GM03348 (cell line): ENCODE results near the gene COG7.
"Not testable (repeated sequence)": the region's sequence is repeated elsewhere in the genome, so short reads cannot be mapped to it uniquely, and the experiment has no call there.

Source experiments
- DNase-seq: peaks from one replicate; pipeline ENCODE4 v3.0.0; 2012; ENCODE audit warnings: low spot score

COG7 gene

DNA sequence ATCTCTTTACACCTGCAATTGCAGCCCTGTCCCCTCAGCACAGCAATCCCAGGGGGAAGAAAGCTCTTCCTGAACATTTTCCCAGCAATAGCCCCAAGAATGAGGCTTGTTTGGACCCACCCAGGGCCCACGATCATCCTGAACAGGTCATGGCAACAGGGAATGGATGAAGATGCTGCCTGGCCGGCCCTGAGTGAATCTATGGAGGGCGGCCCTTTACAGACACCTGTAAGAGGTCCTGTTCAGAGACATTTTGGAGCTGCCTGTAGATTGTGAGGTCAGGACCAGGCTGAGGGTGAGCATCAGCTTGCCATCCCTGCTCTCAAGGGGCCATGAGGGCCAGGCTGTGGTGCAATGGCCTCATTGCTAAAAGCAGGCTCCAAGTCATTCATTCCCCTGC, 69.1 kb downstream of the COG7 start:
- no peak for DNase-seq

GRCh38 chr16:23382279-23382678, 70.7 kb downstream of the COG7 start:
- no peak for DNase-seq

DNA sequence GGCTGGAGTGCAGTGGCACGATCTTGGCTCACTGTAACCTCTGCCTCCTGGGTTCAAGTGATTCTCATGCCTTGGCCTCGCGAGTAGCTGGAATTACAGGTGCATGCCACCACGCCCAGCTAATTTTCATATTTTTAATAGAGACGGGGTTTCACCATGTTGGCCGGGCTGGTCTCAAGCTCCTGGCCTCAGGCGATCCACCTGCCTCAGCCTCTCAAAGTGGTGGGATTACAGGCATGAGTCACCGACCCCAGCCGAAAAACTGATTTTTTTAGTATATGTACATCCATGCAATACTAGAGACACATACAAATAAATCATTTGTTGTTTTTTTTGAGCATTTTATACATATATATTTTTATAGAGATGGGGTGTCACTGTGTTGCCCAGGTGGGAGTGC, 71.3 kb downstream of the COG7 start:
- not testable (repeated sequence) for DNase-seq

DNA sequence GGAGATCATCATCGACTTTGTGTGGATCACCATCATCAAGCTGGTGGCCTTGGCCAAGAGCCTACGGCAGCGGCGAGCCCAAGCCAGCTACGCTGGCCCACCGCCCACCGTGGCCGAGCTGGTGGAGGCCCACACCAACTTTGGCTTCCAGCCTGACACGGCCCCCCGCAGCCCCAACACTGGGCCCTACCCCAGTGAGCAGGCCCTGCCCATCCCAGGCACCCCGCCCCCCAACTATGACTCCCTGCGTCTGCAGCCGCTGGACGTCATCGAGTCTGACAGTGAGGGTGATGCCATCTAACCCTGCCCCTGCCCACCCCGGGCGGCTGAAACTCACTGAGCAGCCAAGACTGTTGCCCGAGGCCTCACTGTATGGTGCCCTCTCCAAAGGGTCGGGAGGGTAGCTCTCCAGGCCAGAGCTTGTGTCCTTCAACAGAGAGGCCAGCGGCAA, 72.5 kb downstream of the COG7 start:
- DNase-seq = no peak

DNA sequence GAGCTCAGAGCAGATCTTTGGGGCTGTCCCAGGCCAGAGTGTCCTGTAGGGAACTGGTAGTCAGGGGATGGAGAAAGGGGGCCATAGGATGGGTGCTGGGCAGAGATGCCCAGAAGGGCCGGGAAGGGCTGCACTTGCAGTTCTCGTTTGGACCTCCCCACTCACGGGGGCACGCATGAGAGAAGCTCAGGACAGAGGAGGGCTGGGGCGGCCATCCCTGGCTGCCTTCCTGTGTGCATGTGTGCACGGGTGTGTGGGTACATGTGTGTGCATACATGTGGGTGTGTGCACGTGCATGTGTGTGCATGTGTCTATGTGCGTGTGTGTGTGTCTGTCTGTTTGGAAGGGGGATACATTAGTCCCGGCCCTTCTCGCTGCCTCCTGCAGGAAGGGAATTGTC, 73.3 kb downstream of the COG7 start:
- no peak for DNase-seq

DNA sequence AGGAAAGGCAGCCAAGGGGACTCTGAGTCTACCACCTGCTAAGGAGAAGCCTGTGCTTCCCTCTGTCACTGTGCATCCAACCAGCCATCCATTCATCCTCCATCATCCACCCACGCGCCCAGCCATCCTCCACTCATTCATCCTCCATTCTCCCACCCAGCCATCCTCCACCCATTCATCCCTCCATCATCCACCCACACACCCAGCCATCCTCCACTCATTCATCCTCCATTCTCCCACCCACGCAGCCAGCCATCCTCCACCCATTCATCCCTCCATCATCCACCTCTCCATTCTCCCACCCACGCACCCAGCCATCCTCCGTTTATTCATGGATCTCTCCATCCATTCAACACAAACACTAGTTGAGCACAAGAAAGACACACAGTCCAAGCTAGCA, 74.1 kb downstream of the COG7 start:
- no peak for DNase-seq

- DNase-seq = no peak
These were observed 74.7 kb downstream of the COG7 start for GRCh38 chr16:23378256-23378655.

DNA sequence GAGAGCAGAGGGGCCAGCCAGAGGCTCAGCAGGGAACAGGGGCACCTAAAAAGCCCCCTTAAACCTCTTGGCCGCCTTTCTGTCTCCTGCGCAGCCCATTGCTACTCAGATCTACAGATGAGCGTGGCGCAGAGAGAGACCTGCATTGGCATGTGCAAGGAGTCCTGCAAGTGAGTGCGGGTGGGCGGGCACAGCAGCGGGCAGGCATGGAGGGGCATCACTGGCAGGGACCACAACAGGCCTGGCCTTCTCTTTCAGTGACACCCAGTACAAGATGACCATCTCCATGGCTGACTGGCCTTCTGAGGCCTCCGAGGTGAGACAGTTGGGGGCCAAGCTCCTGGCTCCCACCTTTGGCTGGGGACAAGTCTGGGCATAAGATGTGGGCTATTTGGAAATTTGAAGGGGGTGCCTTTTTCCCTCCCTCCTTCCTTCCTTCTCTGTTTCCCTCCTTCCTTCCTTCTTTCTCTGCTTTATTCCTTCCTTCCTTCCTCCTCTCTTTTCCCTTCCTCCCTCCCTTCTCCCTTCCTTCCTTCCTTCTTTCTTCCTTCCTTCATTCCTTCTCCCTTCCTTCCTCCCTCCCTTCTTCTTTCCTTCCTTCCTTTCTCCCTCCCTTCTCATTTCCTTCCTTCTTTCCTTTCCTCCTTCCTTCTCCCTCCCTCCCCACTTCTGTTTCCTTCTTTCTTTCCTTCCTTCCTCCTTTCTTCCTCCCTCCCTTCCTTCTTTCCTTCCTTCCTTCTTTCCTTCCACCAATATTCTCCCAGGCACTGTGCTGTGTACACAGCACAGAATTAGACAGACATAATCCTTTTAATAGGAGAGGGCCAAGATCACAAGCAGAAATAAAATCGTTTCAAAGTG, 75.7 kb downstream of the COG7 start:
- no peak for DNase-seq

DNA sequence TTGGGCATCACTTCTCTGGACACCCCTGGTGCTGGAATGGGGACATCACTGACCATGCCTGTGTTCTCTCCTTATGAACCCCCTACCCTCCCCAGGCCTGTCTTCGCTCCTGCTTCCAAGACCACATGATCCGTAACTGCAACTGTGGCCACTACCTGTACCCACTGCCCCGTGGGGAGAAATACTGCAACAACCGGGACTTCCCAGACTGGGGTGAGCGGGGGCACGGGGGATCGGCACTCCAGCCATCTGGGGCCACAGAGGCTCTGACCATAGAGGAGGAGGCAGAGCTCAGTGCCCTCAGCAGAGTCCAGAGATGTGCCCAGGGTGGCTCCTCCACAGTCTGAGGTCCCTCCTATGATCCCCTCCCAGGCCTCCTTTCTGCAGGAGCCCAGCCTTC, 77.3 kb downstream of the COG7 start:
- no peak for DNase-seq

- DNase-seq = no peak
These were observed 78.1 kb downstream of the COG7 start for GRCh38 chr16:23374721-23375510.

- no peak for DNase-seq
These were observed 79.4 kb downstream of the COG7 start for GRCh38 chr16:23373436-23374219.

DNA sequence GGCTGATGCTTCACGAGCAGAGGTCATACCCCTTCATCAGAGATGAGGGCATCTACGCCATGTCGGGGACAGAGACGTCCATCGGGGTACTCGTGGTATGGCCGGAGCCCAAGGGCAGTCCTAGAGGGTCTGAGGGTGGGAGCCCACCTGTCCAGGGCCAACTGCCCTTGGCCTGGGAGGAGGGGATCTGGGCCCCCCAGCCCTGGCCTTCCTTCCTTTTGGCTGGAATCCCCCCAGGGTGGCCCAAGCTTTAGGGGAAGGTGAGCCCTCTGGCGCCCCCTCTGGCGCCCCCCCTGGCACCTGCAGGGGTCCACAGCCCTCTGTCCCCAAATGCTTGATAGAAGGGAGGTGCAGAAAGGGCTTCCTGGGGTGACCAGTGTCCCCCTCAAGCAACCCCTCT, 81.6 kb downstream of the COG7 start:
- no peak for DNase-seq

DNA sequence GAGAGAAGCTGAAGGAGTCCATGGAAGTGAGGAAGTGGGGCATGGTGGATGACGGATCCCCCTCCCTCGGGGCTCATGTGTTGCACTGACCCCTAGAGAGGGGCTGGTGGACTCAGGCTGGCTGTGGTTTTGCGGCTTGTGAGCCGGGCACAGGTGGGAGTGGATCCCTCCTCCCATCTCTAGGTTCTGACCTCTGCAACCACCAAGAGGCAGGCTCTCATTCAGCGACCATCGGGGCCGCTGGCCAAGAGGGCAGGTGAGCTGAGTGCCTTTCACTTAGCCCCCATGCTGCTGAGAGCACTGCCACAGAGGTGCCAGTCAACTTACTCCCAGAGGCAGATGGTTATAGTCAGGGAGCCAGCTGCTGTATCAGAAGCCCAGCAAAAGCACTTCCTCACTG, 83.6 kb downstream of the COG7 start:
- no peak for DNase-seq

- no peak for DNase-seq
These were observed 84.5 kb downstream of the COG7 start for GRCh38 chr16:23368469-23368868.

- DNase-seq = no peak
These were observed 85.0 kb downstream of the COG7 start for GRCh38 chr16:23367988-23368387.

DNA sequence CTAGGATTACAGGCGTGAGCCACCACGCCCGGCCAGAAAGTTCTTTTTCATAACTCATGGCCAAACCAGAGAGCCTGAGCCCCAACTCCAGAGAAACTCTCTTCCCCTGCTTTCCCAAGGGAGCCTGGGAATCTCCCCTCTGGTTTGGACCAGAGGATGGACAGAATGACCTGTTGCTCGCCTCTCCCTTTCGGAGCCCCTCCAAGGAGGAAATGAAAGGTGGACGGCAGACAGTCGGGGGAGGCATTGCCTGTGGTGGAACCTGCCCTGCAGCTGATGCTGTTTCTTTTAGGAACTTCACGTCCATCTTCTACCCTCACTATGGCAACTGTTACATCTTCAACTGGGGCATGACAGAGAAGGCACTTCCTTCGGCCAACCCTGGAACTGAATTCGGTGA, 85.4 kb downstream of the COG7 start:
- DNase-seq = no peak

- not testable (repeated sequence) for DNase-seq
These were observed 86.6 kb downstream of the COG7 start for GRCh38 chr16:23366341-23366740.

DNA sequence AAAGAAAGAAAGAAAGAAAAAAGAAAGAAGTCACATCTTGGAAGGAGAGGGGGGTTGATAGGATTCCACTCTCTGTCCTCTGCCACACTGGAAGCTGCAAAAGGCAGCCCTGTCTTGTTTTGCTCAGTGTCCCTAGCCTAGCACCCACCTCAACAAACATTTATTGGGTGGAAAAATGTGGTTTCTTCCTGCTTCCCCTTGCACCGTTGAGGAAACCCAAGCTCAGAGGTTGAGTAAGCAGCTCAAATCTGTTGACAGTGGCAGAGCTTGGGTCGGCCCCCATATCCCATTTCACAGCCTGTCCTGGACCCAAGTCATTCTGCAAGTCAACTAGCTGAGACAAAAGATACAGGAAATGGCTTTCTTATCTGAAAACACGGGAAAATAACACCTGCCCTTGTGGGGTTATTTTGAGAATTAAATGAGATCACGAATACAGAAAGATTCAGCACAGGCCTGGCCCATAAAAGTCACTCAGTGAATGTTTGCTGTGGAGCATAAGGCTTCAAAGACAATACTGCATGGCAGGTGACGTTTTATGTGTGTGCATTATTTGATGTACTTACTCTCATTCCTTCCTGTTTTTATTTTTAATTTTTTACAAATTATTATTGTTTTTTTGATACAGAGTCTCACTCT, 87.3 kb downstream of the COG7 start:
- no peak for DNase-seq

GRCh38 chr16:23362460-23363317, 90.3 kb downstream of the COG7 start:
- DNase-seq = no peak

- DNase-seq = no peak
These were observed 93.8 kb downstream of the COG7 start for GRCh38 chr16:23359092-23359760.
